DMS114 treated with DMSO at 0.1 percent for 48 hours (cell line): Measurements from ENCODE around the gene TBL1XR1.
"Not testable (repeated sequence)": the region's sequence is repeated elsewhere in the genome, so short reads cannot be mapped to it uniquely, and the experiment has no call there.

Experiments
- DNase-seq: peaks from one replicate; lab custom pipeline; 2025; ENCODE audit not compliant: unreplicated experiment; lab: John Stamatoyannopoulos, UW

The TBL1XR1 gene

DNA sequence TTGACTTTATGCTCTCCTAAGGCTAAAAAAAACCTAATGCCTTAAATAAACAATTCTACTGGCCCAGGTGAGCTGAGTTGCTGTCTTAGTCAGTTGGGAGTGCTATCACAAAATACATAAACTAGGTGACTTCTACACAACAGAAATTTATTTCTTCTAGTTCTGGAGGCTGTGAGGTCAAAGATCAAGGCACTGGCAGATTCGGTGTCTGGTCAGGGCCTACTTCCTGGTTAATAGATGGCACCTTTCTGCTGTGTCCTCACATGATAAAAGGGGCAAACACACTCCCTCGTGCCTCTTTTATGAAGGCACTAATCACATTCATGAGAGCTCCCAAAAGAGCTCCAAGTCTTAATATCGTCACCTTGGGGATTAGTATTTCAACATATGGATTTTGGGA is 11.5 kb upstream of the TBL1XR1 start:
- no peak for DNase-seq

GRCh38 chr3:177208223-177208622 is 10.9 kb upstream of the TBL1XR1 start:
- no peak for DNase-seq

DNA sequence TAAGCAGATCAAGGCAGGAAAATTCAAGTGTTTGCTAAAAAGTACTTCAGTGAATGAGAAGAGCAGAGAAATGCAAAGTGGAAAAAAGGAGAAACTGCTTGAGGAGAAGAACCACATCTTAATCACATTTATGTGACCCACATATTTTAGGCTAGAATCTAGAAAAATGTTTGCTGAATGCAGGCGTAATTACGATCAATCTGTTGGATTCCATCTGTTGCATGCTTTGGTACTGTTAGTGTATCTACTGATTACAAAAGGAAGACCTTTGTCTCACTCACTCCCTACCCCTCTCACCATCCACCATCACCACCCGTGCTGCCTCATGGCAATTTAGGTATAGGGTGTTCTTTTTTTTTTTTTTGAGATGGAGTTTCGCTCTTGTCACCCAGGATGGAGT is 9.7 kb upstream of the TBL1XR1 start:
- no peak for DNase-seq

- no peak for DNase-seq
These were observed 6.6 kb upstream of the TBL1XR1 start for GRCh38 chr3:177203689-177204395.

- not testable (repeated sequence) for DNase-seq
These were observed 5.7 kb upstream of the TBL1XR1 start for GRCh38 chr3:177203016-177203415.

- no peak for DNase-seq
These were observed 4.6 kb upstream of the TBL1XR1 start for GRCh38 chr3:177201700-177202397.

- peak; percentile 48 for DNase-seq
These were observed 2.0 kb upstream of the TBL1XR1 start for GRCh38 chr3:177199206-177199760.

- DNase-seq, result no peak
These were observed 612 bp upstream of the TBL1XR1 start for GRCh38 chr3:177197727-177198460.

- no peak for DNase-seq
These were observed 734 bp downstream of the TBL1XR1 start for GRCh38 chr3:177196456-177197040.

- no peak for DNase-seq
These were observed 1.2 kb downstream of the TBL1XR1 start for GRCh38 chr3:177196008-177196455.

- peak; percentile 52 for DNase-seq
These were observed 1.9 kb downstream of the TBL1XR1 start for GRCh38 chr3:177195242-177195991.

DNA sequence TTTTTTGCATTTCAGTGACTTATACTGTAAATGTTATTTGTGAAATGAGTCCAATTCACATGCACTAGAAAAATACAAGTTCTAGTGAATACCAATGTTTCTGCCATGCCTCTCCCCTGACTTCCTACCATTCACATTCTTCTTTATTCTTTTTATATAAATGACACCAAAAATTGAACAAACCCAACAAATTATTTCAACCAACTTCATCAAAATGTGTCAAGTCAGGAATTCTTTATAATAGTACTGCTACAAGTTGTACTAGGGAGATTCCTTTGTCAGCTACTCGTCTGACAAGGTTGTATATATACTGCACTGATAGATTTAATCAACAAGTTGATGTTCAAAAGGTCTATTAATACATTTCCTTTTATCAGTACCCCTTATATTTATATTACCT is 3.0 kb downstream of the TBL1XR1 start:
- DNase-seq, result no peak

GRCh38 chr3:177193688-177194268 is 3.5 kb downstream of the TBL1XR1 start:
- peak; percentile 44 for DNase-seq

GRCh38 chr3:177193275-177193674 is 4.0 kb downstream of the TBL1XR1 start:
- not testable (repeated sequence) for DNase-seq

DNA sequence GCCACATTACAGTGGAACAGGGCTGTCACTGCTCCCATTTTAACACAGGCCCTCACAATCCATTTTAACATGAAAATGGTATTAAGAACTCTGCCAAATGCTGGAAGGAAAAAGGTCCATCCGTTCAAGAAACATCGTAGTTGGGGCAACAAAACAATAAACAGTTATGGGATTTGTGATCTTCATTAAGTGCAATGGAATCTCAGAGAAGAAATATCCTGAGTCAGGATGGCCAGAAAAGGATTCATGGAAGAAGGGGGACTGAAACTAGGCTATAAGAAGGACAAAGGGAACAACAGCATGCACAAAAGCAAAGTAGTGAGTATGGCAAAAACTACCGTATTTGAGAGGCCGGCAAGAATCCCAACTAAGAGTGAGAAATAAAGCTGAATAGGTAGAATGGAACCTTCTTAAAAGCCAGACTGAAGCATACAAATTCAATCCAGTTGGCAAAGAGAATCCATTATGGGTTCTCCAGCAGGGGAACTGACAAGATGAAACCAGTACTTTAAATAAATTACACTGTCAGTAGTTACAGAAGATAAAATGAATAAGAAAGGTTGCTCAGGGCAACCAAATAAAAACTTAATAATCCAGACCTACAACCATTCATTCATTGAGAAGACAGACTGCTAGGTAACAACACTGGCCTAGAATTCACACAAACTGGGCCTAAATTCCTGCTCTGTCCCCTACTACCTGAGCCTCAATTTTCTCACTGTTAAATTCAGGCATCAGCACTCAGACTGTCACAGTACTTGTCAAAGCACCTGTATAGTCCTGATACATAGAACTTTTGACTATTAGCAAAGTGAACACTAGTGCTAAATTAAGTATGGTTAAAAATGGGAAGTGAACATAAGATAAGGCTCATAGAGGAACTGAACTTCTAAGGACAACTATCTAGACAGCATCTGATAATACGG is 6.3 kb downstream of the TBL1XR1 start:
- DNase-seq, result no peak

GRCh38 chr3:177190184-177190583 is 7.1 kb downstream of the TBL1XR1 start:
- not testable (repeated sequence) for DNase-seq

DNA sequence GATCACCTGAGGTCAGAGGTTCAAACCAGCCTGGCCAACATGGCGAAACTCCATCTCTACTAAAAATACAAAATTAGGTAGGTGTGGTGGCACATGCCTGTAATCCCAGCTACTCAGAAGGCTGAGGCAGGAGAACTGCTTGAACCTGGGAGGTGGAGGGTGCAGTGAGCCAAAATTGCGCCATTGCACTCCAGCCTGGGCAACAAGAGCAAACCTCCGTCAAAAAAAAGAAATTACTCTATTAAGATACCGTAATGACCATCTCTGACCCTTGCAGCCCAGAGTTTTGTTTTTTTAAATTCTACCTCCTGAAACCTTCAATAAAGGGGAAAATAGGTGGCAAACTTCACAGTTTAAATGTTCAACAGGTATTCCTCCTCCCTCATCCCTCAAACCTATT is 9.0 kb downstream of the TBL1XR1 start:
- DNase-seq, result not testable (repeated sequence)

DNA sequence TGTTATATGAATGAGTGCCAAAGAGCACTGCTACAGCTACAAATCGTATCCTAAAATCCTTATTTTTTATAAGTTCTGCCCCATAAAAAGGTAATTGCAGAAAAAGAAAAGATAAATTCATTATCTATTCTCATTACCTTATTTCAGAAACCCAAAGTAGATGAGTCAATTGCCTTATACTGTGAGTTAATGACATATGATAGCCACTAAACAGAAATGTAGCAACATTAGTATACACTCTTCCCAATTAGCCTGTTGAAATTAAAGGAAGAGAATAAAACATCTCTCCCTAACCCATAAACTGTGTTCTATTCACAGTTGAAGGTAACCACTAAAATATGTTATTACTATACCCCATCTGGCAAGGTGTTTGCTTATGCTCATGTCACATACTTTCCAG is 11.0 kb downstream of the TBL1XR1 start:
- DNase-seq, result no peak

GRCh38 chr3:177185035-177185574 is 12.2 kb downstream of the TBL1XR1 start:
- DNase-seq, result no peak
